Measurements from ENCODE around the gene SAFB. TPM values are rescaled to one million over a fixed set of nuclear protein-coding genes. Genes with fewer than 3 reads are reported as not detected.
A peak's percentile ranks its signal among the peaks of the same experiment; 100 is the strongest.

The SAFB gene
- polyA plus RNA-seq, 4 donors: 44.0 to 105 (median 55.4) TPM

DNA sequence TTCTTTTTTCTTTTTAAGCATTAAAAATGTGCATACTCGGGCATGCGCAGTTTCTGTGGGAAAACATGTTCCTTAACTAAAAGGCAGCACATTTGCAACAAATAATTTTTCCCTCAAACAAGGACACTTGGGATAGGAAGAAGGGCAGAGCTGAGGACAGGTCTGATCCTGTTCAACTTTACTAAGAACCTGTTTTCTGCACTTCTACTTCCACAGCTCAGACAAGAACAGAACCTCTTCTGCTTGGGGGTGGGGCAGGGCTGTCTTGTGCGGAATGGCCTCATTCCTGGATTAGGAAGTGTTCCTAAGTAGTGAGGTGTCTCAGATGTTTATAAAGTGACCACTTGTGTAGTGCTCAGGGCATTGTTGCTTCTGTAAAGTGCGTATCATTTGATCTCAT lies 18.3 kb downstream of the SAFB start:
- Histone ChIP-seq H3K27ac (ENCODE audit: low read depth in 1 of 3, low read length in 2 of 3) (no peak overlapping the region), H3K36me3 (ENCODE audit: control insufficient read depth in 3 of 3, insufficient read depth in 2 of 3, low read depth in 1 of 3, low read length in 3 of 3) (peaks cover 15 to 51% (median 17%) of the 10 kb centered on the region in 3 donors), H3K27me3 (ENCODE audit: control insufficient read depth in 3 of 3, insufficient read depth in 3 of 3, low read length in 3 of 3) (no peaks in the 10 kb centered on the region), H3K9me3 (ENCODE audit: control insufficient read depth in 2 of 2, insufficient read depth in 1 of 2, low read depth in 1 of 2, low read length in 1 of 2) (no peaks in the 10 kb centered on the region), H3K4me3 (ENCODE audit: low read depth in 1 of 3, low read length in 3 of 3) (no peak overlapping the region), H3K4me1 (ENCODE audit: control insufficient read depth in 3 of 3, insufficient read depth in 2 of 3, low read depth in 1 of 3, low read length in 2 of 3) (no peaks in the 10 kb centered on the region)
- FAIRE-seq (no peak), DNase-seq (no peak)
- 91 to 97% (median 95%) methylated on average over 4 of the region's 4 CpGs for WGBS, 3 donors

DNA sequence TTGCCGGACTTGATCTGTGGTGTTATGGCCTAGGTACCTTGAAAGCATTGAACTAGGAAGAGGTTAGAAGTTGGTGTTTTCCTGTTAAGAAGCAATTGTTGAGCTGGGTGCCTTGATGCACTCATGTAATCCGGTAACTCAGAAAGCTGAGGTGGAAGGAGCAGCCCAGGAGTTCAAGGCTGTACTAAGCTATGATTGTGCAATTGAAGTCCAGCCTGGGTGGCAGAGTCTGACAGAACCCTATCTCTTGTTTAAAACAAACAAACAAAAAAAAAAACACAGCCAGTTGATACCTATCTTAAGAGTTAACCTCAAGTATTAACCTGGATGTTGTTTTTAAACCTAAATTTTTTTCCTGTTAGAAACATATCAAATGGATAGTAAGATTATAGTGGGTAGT lies 19.3 kb downstream of the SAFB start:
- Histone ChIP-seq H3K36me3 (ENCODE audit: control insufficient read depth in 3 of 3, insufficient read depth in 2 of 3, low read depth in 1 of 3, low read length in 3 of 3) (peaks cover 15 to 56% (median 23%) of the 10 kb centered on the region in 3 donors), H3K27ac (ENCODE audit: low read depth in 1 of 3, low read length in 2 of 3) (no peak overlapping the region), H3K4me1 (ENCODE audit: control insufficient read depth in 3 of 3, insufficient read depth in 2 of 3, low read depth in 1 of 3, low read length in 2 of 3) (no peaks in the 10 kb centered on the region), H3K27me3 (ENCODE audit: control insufficient read depth in 3 of 3, insufficient read depth in 3 of 3, low read length in 3 of 3) (no peaks in the 10 kb centered on the region), H3K4me3 (ENCODE audit: low read depth in 1 of 3, low read length in 3 of 3) (no peak overlapping the region), H3K9me3 (ENCODE audit: control insufficient read depth in 2 of 2, insufficient read depth in 1 of 2, low read depth in 1 of 2, low read length in 1 of 2) (no peaks in the 10 kb centered on the region)
- 77 to 88% (median 81%) methylated on average over 2 of the region's 2 CpGs for WGBS, 3 donors
- DNase-seq: peak in 1 of 2 donors; percentile 18
- FAIRE-seq: no peak

GRCh38 chr19:5643060-5643459 lies 20.2 kb downstream of the SAFB start:
- 89 to 91% (median 91%) methylated on average over 4 of the region's 4 CpGs for WGBS, 3 donors
- Histone ChIP-seq H3K36me3 (ENCODE audit: control insufficient read depth in 3 of 3, insufficient read depth in 2 of 3, low read depth in 1 of 3, low read length in 3 of 3) (peaks cover 19 to 59% (median 30%) of the 10 kb centered on the region in 3 donors), H3K27ac (ENCODE audit: low read depth in 1 of 3, low read length in 2 of 3) (no peak overlapping the region), H3K4me3 (ENCODE audit: low read depth in 1 of 3, low read length in 3 of 3) (no peak overlapping the region), H3K9me3 (ENCODE audit: control insufficient read depth in 2 of 2, insufficient read depth in 1 of 2, low read depth in 1 of 2, low read length in 1 of 2) (no peaks in the 10 kb centered on the region), H3K27me3 (ENCODE audit: control insufficient read depth in 3 of 3, insufficient read depth in 3 of 3, low read length in 3 of 3) (no peaks in the 10 kb centered on the region), H3K4me1 (ENCODE audit: control insufficient read depth in 3 of 3, insufficient read depth in 2 of 3, low read depth in 1 of 3, low read length in 2 of 3) (no peaks in the 10 kb centered on the region)
- no peak for FAIRE-seq
- DNase-seq: no peak

- WGBS, 3 donors: 91 to 94% (median 93%) methylated on average over 2 of the region's 2 CpGs
- peaks cover 19 to 53% (median 33%) of the 10 kb centered on the region in 3 donors for H3K36me3 ChIP-seq (ENCODE audit: control insufficient read depth in 3 of 3, insufficient read depth in 2 of 3, low read depth in 1 of 3, low read length in 3 of 3)
- no peaks in the 10 kb centered on the region for H3K9me3 ChIP-seq (ENCODE audit: control insufficient read depth in 2 of 2, insufficient read depth in 1 of 2, low read depth in 1 of 2, low read length in 1 of 2)
- H3K27me3 ChIP-seq (ENCODE audit: control insufficient read depth in 3 of 3, insufficient read depth in 3 of 3, low read length in 3 of 3): no peaks in the 10 kb centered on the region
- DNase-seq (no peak), FAIRE-seq (no peak)
- H3K27ac ChIP-seq (ENCODE audit: low read depth in 1 of 3, low read length in 2 of 3): no peak overlapping the region
- no peaks in the 10 kb centered on the region for H3K4me1 ChIP-seq (ENCODE audit: control insufficient read depth in 3 of 3, insufficient read depth in 2 of 3, low read depth in 1 of 3, low read length in 2 of 3)
- no peak overlapping the region for H3K4me3 ChIP-seq (ENCODE audit: low read depth in 1 of 3, low read length in 3 of 3)
These were observed 21.2 kb downstream of the SAFB start for GRCh38 chr19:5644037-5644436.

DNA sequence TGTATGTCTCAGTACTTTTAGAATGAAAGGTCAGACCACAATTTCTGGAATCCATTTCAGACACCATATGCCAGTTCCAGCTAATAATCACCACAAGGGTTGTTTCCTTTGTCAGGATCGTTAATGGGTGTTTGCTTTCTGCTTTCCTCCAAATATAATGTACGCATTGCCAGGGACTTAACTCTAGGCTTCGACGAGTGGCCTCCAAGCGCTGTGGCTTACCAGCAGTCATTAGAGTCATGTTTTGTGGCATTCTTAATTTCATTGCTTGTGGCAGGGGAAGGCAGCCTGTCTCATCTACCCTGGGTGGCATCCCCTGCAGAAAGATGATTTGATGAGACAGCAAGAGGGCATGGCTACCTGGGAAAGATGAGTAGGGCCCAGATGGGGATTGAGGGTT lies 22.5 kb downstream of the SAFB start:
- Histone ChIP-seq H3K9me3 (ENCODE audit: control insufficient read depth in 2 of 2, insufficient read depth in 1 of 2, low read depth in 1 of 2, low read length in 1 of 2) (no peaks in the 10 kb centered on the region), H3K27ac (ENCODE audit: low read depth in 1 of 3, low read length in 2 of 3) (no peak overlapping the region), H3K27me3 (ENCODE audit: control insufficient read depth in 3 of 3, insufficient read depth in 3 of 3, low read length in 3 of 3) (no peaks in the 10 kb centered on the region), H3K4me3 (ENCODE audit: low read depth in 1 of 3, low read length in 3 of 3) (no peak overlapping the region), H3K4me1 (ENCODE audit: control insufficient read depth in 3 of 3, insufficient read depth in 2 of 3, low read depth in 1 of 3, low read length in 2 of 3) (no peaks in the 10 kb centered on the region), H3K36me3 (ENCODE audit: control insufficient read depth in 3 of 3, insufficient read depth in 2 of 3, low read depth in 1 of 3, low read length in 3 of 3) (peaks cover 19 to 56% (median 35%) of the 10 kb centered on the region in 3 donors)
- FAIRE-seq: no peak
- DNase-seq: no peak
- 84 to 91% (median 88%) methylated on average over 5 of the region's 5 CpGs for WGBS, 3 donors

DNA sequence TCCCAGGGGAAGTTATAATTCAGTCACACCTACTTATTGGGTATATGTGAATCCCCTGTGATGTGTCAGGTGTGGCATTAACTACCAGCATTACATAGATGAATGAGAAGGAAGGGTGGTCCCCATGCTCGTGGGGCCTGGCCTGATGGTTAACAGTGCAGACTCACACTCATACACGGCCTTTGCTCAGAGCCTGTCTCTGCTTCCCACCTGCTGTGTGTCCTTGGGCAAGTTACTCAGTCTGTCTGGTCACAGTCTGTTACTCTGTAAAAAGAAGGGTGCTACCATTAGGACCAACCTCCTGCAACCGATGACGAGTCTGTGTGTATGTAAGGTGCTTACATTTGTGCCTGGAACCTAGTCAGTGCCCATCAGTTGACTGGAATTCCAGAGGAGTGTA lies 23.8 kb downstream of the SAFB start:
- DNase-seq: no peak
- H3K4me3 ChIP-seq (ENCODE audit: low read depth in 1 of 3, low read length in 3 of 3): no peak overlapping the region
- no peaks in the 10 kb centered on the region for H3K27me3 ChIP-seq (ENCODE audit: control insufficient read depth in 3 of 3, insufficient read depth in 3 of 3, low read length in 3 of 3)
- no peaks in the 10 kb centered on the region for H3K9me3 ChIP-seq (ENCODE audit: control insufficient read depth in 2 of 2, insufficient read depth in 1 of 2, low read depth in 1 of 2, low read length in 1 of 2)
- no peak overlapping the region for H3K27ac ChIP-seq (ENCODE audit: low read depth in 1 of 3, low read length in 2 of 3)
- no peaks in the 10 kb centered on the region for H3K4me1 ChIP-seq (ENCODE audit: control insufficient read depth in 3 of 3, insufficient read depth in 2 of 3, low read depth in 1 of 3, low read length in 2 of 3)
- 85 to 92% (median 88%) methylated on average over 4 of the region's 4 CpGs for WGBS, 3 donors
- no peak for FAIRE-seq
- peaks cover 23 to 61% (median 37%) of the 10 kb centered on the region in 3 donors for H3K36me3 ChIP-seq (ENCODE audit: control insufficient read depth in 3 of 3, insufficient read depth in 2 of 3, low read depth in 1 of 3, low read length in 3 of 3)

DNA sequence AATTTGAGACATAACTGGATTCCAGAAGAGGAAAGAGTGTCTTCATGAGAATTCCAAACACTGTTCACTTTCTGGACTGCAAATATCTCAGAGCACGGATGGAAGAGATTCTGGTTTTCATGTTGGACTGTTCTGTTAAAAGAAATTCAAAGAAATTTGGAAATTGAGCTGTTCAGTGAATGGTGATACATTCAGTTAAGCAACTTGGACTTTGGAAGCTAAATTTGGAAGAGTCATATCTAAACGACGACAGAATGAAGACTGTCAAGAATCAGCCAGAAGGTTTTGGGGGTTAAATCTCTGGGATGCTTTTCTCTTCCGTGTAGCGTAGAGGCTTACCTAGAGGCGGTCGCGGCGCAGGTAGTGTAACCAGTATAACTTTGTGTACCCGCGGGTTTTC lies 25.6 kb downstream of the SAFB start:
- H3K27me3 ChIP-seq (ENCODE audit: control insufficient read depth in 3 of 3, insufficient read depth in 3 of 3, low read length in 3 of 3): no peaks in the 10 kb centered on the region
- no peaks in the 10 kb centered on the region for H3K9me3 ChIP-seq (ENCODE audit: control insufficient read depth in 2 of 2, insufficient read depth in 1 of 2, low read depth in 1 of 2, low read length in 1 of 2)
- 89% methylated on average over 9 to 10 of the region's 11 CpGs for WGBS, 3 donors
- H3K36me3 ChIP-seq (ENCODE audit: control insufficient read depth in 3 of 3, insufficient read depth in 2 of 3, low read depth in 1 of 3, low read length in 3 of 3): peaks cover 24 to 65% (median 40%) of the 10 kb centered on the region in 3 donors
- FAIRE-seq (no peak), DNase-seq (no peak)
- no peak overlapping the region for H3K4me3 ChIP-seq (ENCODE audit: low read depth in 1 of 3, low read length in 3 of 3)
- no peak overlapping the region for H3K27ac ChIP-seq (ENCODE audit: low read depth in 1 of 3, low read length in 2 of 3)
- no peaks in the 10 kb centered on the region for H3K4me1 ChIP-seq (ENCODE audit: control insufficient read depth in 3 of 3, insufficient read depth in 2 of 3, low read depth in 1 of 3, low read length in 2 of 3)

DNA sequence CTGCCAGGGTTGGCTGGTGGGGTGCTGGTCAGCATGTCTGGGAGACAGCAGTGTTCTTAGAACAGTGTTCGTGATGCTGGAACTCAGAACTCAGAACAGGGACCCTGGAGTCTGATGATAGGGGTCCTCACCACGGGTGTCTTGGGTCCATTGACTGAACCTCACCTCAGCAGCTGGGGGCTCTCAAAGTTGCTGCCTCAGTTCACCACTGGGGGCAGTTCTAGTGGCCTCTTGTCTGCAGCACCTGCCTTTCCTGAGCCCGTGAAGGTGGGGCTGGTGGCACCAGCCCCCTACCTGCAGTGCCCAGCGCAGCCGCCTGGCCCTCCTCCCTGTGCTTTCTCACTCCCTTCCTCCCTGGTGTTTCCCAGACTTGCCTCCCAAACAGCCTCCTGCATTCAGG lies 28.5 kb downstream of the SAFB start:
- Histone ChIP-seq H3K9me3 (ENCODE audit: control insufficient read depth in 2 of 2, insufficient read depth in 1 of 2, low read depth in 1 of 2, low read length in 1 of 2) (no peaks in the 10 kb centered on the region), H3K4me3 (ENCODE audit: low read depth in 1 of 3, low read length in 3 of 3) (no peak overlapping the region), H3K36me3 (ENCODE audit: control insufficient read depth in 3 of 3, insufficient read depth in 2 of 3, low read depth in 1 of 3, low read length in 3 of 3) (peaks cover 27 to 72% (median 39%) of the 10 kb centered on the region in 3 donors), H3K27ac (ENCODE audit: low read depth in 1 of 3, low read length in 2 of 3) (no peak overlapping the region), H3K4me1 (ENCODE audit: control insufficient read depth in 3 of 3, insufficient read depth in 2 of 3, low read depth in 1 of 3, low read length in 2 of 3) (no peaks in the 10 kb centered on the region), H3K27me3 (ENCODE audit: control insufficient read depth in 3 of 3, insufficient read depth in 3 of 3, low read length in 3 of 3) (no peaks in the 10 kb centered on the region)
- no peak for DNase-seq
- WGBS, 3 donors: 92 to 97% (median 96%) methylated on average over 5 of the region's 5 CpGs
- FAIRE-seq: no peak

- FAIRE-seq: no peak
- H3K36me3 ChIP-seq (ENCODE audit: control insufficient read depth in 3 of 3, insufficient read depth in 2 of 3, low read depth in 1 of 3, low read length in 3 of 3): peaks cover 28 to 73% (median 38%) of the 10 kb centered on the region in 3 donors
- WGBS, 3 donors: 92 to 96% (median 93%) methylated on average over 10 of the region's 10 CpGs
- no peak overlapping the region for H3K4me3 ChIP-seq (ENCODE audit: low read depth in 1 of 3, low read length in 3 of 3)
- no peaks in the 10 kb centered on the region for H3K27me3 ChIP-seq (ENCODE audit: control insufficient read depth in 3 of 3, insufficient read depth in 3 of 3, low read length in 3 of 3)
- DNase-seq: no peak
- H3K9me3 ChIP-seq (ENCODE audit: control insufficient read depth in 2 of 2, insufficient read depth in 1 of 2, low read depth in 1 of 2, low read length in 1 of 2): no peaks in the 10 kb centered on the region
- H3K27ac ChIP-seq (ENCODE audit: low read depth in 1 of 3, low read length in 2 of 3): no peak overlapping the region
- no peaks in the 10 kb centered on the region for H3K4me1 ChIP-seq (ENCODE audit: control insufficient read depth in 3 of 3, insufficient read depth in 2 of 3, low read depth in 1 of 3, low read length in 2 of 3)
These were observed 29.4 kb downstream of the SAFB start for GRCh38 chr19:5652261-5652660.

Measured in small intestine (tissue), 7 donors.